ENCODE measurements around the gene CACNA1C. TPM values are rescaled to one million over a fixed set of nuclear protein-coding genes. Genes with fewer than 3 reads are reported as not detected.

Gene CACNA1C
- total RNA-seq, 2 donors from 2014 or later = 8.1 to 18.2 TPM

- no peak for DNase-seq (ENCODE audit: low spot score)
- TF ChIP-seq, protein P1, sequence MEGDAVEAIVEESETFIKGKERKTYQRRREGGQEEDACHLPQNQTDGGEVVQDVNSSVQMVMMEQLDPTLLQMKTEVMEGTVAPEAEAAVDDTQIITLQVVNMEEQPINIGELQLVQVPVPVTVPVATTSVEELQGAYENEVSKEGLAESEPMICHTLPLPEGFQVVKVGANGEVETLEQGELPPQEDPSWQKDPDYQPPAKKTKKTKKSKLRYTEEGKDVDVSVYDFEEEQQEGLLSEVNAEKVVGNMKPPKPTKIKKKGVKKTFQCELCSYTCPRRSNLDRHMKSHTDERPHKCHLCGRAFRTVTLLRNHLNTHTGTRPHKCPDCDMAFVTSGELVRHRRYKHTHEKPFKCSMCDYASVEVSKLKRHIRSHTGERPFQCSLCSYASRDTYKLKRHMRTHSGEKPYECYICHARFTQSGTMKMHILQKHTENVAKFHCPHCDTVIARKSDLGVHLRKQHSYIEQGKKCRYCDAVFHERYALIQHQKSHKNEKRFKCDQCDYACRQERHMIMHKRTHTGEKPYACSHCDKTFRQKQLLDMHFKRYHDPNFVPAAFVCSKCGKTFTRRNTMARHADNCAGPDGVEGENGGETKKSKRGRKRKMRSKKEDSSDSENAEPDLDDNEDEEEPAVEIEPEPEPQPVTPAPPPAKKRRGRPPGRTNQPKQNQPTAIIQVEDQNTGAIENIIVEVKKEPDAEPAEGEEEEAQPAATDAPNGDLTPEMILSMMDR (IDR thresholded peaks at IDR 0.05) = no peak
- no peak for TF ChIP-seq POLR2AphosphoS5 (IDR thresholded peaks at IDR 0.05)
- TF ChIP-seq POLR2A (IDR thresholded peaks at IDR 0.05) = no peak
- Histone ChIP-seq H3K4me1 (replicated peaks) (no peaks in the 10 kb centered on the region), H3K36me3 (no peaks in the 10 kb centered on the region), H3K27me3 (replicated peaks; ENCODE audit: insufficient read depth) (no peaks in the 10 kb centered on the region), H3K9me3 (no peaks in the 10 kb centered on the region), H3K4me3 (no peak overlapping the region), H3K27ac (no peak overlapping the region)
- intact Hi-C loops (cut with DNase I) = no loop called here
- 89% methylated on average over 5 of the region's 5 CpGs for WGBS
These were observed 380.1 kb downstream of the CACNA1C start for GRCh38 chr12:2432856-2433255.

DNA sequence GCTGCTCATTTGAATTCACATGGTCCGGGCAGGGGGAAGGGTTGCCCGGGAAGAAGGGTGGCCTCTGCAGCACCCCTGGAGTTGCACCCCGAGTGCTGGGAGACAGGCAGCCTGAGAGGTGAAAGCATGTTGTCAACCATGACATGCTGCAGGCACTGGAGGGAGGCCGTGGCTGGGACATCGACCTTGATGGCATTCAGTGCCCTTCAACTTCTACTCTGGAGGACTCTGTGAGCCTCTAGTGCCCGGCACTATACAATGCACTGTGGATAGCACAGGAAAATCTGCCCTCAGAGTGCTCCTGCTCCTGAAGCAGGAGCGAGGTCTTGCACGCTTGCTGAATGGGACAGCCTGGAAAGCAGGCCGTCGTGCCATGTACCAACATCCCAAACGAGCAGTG lies 382.7 kb downstream of the CACNA1C start:
- intact Hi-C loops (cut with DNase I) = no loop called here
- no peaks in the 10 kb centered on the region for H3K9me3 ChIP-seq
- WGBS = 86% methylated on average over 11 of the region's 11 CpGs
- no peak overlapping the region for H3K4me3 ChIP-seq
- no peak overlapping the region for H3K27ac ChIP-seq
- TF ChIP-seq POLR2A (IDR thresholded peaks at IDR 0.05) = no peak
- TF ChIP-seq, protein P1 (IDR thresholded peaks at IDR 0.05) = no peak
- no peak for TF ChIP-seq POLR2AphosphoS5 (IDR thresholded peaks at IDR 0.05)
- DNase-seq (ENCODE audit: low spot score) = no peak
- no peaks in the 10 kb centered on the region for H3K36me3 ChIP-seq
- H3K4me1 ChIP-seq (replicated peaks) = no peaks in the 10 kb centered on the region
- H3K27me3 ChIP-seq (replicated peaks; ENCODE audit: insufficient read depth) = no peaks in the 10 kb centered on the region

DNA sequence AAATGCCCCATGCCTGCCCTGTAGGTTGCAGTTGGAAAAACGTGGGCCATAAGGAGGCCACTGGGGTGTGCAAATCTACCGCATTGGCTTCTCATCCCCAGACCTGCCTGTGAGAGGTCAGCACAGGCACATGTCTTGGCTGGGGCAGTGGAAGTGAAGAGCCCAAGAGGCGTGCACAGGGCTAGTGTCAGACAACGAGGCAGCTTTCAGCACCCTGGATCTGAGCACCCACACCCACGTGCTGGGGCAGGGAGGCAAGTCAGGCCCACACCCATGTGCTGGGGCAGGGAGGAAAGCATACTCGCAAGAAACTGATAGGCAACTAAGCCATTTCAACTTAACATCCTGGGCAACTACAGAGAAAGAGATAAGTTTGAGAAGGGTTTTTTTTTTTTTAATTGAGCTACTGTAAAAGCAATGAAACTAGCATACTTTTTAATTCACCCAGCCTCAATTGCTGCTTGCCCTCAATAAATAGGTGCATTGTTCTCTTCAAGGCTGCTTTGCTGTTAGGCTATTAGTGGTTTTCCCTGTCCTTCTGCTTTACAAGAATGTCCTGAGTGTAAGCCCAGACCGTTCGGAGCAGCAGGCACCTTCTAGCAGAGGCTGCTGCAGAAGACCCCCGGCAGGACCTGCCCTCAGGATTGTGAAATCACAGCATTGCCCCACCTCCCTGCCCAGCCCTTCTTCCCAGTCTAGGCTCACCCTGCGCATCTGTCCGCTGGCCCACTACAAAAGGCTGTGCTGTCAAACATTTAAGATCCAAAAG lies 386.7 kb downstream of the CACNA1C start:
- H3K4me3 ChIP-seq = no peak overlapping the region
- no peaks in the 10 kb centered on the region for H3K4me1 ChIP-seq (replicated peaks)
- WGBS = 43% methylated on average over 11 of the region's 11 CpGs
- TF ChIP-seq POLR2A (IDR thresholded peaks at IDR 0.05) = no peak
- intact Hi-C loops (cut with DNase I) = no loop called here
- no peak overlapping the region for H3K27ac ChIP-seq
- H3K27me3 ChIP-seq (replicated peaks; ENCODE audit: insufficient read depth) = no peaks in the 10 kb centered on the region
- DNase-seq (ENCODE audit: low spot score) = no peak
- H3K36me3 ChIP-seq = no peaks in the 10 kb centered on the region
- H3K9me3 ChIP-seq = no peaks in the 10 kb centered on the region

- H3K36me3 ChIP-seq = no peaks in the 10 kb centered on the region
- no peak for DNase-seq (ENCODE audit: low spot score)
These were observed 391.0 kb downstream of the CACNA1C start for GRCh38 chr12:2443776-2444175.

DNA sequence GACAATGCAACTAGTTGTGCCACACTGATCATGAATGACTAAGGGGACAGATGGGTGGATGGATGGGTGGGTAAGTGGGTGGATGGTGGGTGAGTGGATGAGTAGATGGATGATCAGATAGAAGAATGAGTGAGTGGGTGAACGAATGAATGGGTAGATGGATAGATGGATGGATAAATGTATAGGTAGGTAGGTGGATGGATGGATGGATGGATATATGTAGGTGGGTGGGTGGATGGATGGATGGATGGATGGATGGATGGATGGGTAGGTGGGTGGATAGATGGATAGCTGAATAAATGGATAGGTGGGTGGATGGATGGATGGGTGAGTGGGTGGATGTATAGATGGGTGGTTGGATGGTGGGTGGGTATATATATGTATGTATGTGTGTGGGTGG lies 393.2 kb downstream of the CACNA1C start:
- no peaks in the 10 kb centered on the region for H3K9me3 ChIP-seq
- DNase-seq (ENCODE audit: low spot score) = no peak
- intact Hi-C loops (cut with DNase I) = no loop called here
- H3K27ac ChIP-seq = no peak overlapping the region
- H3K27me3 ChIP-seq (replicated peaks; ENCODE audit: insufficient read depth) = no peaks in the 10 kb centered on the region
- 85% methylated on average over 1 of the region's 1 CpG for WGBS
- no peaks in the 10 kb centered on the region for H3K36me3 ChIP-seq
- no peak overlapping the region for H3K4me3 ChIP-seq
- H3K4me1 ChIP-seq (replicated peaks) = no peaks in the 10 kb centered on the region
- TF ChIP-seq POLR2A (IDR thresholded peaks at IDR 0.05) (no peak), POLR2AphosphoS5 (IDR thresholded peaks at IDR 0.05) (no peak)
- TF ChIP-seq, protein P1 (IDR thresholded peaks at IDR 0.05) = no peak

More at GRCh38 chr12:2443776-2444175, 391.0 kb downstream of the CACNA1C start:
- 75% methylated on average over 7 of the region's 7 CpGs for WGBS
- Histone ChIP-seq H3K27me3 (replicated peaks; ENCODE audit: insufficient read depth) (no peaks in the 10 kb centered on the region), H3K4me3 (no peak overlapping the region), H3K9me3 (no peaks in the 10 kb centered on the region), H3K4me1 (replicated peaks) (no peaks in the 10 kb centered on the region), H3K27ac (no peak overlapping the region)
- intact Hi-C loops (cut with DNase I) = no loop called here
- TF ChIP-seq POLR2A (IDR thresholded peaks at IDR 0.05) (no peak), POLR2AphosphoS5 (IDR thresholded peaks at IDR 0.05) (no peak)
- TF ChIP-seq, protein P1 (IDR thresholded peaks at IDR 0.05) = no peak
